NCI-H1694 treated with DMSO at 0.1 percent for 48 hours (cell line): ENCODE measurements around the gene SYT15.
"Not testable (repeated sequence)": the region's sequence is repeated elsewhere in the genome, so short reads cannot be mapped to it uniquely, and the experiment has no call there.

Source experiments
- DNase-seq: peaks from one replicate; lab custom pipeline; 2025; lab: John Stamatoyannopoulos, UW

Gene SYT15

GRCh38 chr10:46589589-46589988 is 10.7 kb downstream of the SYT15 start:
- not testable (repeated sequence) for DNase-seq

DNA sequence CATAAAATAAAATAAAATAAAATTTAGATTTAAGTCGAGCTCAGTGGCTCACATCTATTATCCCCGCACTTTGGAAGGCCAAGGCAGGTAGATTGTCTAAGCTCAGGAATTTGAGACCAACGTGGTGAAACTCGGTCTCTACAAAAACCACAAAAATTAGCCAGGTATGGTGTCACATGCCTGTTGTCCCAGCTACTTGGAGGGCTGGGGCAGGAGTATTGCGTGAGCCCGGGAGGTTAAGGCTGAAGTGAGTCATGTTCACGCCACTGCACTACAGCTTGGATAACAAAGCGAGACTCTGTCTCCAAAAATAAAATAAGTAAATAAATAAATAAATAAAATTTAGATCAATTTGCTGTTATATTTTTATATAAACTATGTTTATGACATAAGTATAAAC is 12.1 kb downstream of the SYT15 start:
- DNase-seq = not testable (repeated sequence)

DNA sequence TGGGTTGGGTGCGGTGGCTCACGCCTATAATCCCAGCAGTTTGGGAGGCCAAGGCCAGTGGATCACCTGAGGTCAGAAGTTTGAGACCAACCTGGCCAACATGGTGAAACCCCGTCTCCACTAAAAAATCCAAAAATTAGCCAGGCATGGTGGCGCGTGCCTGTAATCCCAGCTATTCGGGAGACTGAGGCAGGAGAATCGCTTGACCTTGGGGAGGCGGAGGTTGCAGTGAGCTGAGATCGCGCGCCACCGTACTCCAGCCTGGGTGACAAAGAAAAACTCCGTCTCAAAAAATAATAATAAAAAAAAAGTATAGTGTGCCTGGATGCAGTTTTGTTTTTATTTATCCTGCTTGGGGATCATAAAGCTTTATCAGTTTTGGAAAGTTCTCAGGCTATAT is 14.4 kb downstream of the SYT15 start:
- not testable (repeated sequence) for DNase-seq

DNA sequence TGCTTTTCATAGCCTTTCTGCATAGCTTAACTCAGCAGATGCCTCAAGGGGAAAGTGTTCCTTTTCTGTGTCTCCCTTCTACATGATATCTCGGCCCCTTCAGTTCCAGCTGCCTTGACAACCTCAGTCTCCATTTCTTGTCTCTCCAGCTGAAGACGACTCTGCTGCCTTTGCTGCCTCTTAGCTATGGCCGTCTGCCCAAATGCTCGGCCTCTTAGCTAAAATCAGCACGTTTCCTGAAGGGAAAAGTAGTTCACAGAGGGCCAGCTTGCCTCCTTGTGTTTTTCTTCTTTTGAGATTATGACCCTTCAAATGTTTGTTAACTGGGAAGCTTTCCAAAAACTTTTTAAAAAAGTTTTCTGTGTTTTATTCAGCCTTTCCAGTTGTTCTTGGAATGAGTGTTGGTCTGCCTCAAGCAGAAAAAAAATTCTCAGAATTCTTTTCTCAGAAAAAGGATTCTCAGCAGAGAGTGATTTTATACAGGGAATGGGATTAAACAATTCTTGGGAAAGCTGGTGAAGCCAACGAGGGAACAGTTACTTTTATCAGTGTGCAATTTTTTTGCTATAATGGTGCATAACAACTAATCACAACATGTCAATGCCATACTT is 15.6 kb downstream of the SYT15 start:
- DNase-seq = not testable (repeated sequence)

GRCh38 chr10:46596570-46596969 is 17.6 kb downstream of the SYT15 start:
- not testable (repeated sequence) for DNase-seq

DNA sequence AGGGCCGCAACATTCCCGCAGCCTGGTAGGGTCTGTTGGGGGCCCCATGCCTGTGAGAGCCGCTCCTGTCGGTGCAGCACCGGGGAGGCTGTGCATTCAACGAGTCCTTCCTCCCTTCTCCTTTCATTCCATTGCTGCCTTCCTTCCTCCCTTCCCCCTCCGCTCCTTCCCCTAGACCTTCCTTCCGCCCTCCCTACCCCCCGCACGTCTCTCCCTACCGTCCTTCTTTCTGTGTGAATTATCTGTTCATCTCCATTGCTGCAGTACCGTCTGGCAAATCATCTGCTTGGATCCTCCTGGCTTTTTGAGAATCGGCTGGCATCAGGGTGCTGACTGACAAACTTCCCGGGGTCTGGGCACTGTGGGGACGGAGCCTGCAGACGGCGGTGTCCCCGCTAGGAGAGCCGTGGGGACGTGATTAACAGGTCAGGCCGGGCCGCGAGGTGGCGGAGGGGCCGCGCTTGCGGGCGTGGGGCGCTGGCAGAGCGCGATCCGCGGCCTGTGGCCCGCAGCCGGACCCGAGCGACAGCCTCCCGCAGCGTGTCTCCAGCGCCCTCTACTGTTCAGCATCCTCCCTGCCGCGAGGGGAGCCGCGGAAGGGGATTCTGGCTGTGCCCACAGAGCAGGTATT is 18.8 kb downstream of the SYT15 start:
- DNase-seq = not testable (repeated sequence)

GRCh38 chr10:46600516-46600915 is 21.6 kb downstream of the SYT15 start:
- DNase-seq = not testable (repeated sequence)

DNA sequence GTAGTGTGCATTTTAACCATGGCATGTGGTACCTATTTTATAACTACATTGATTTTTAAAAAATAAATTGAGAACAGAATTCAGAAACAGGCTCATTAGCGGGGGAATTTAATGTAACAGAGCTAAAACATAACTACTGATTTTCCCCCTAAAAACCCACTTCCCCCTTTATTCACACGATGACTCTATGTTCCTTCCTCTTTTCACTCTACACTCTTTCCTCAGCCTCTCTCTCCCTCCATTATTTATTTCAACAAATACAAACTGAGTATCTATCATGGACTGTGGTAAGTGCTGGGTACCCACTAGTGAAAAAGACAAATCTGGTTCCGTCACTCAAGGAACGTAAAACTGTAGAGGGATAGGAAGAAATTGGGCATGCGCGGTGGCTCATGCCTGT is 36.6 kb downstream of the SYT15 start:
- not testable (repeated sequence) for DNase-seq

- not testable (repeated sequence) for DNase-seq
Observed at GRCh38 chr10:46616227-46616626, 37.3 kb downstream of the SYT15 start.

GRCh38 chr10:46617134-46617533 is 38.2 kb downstream of the SYT15 start:
- DNase-seq = not testable (repeated sequence)

DNA sequence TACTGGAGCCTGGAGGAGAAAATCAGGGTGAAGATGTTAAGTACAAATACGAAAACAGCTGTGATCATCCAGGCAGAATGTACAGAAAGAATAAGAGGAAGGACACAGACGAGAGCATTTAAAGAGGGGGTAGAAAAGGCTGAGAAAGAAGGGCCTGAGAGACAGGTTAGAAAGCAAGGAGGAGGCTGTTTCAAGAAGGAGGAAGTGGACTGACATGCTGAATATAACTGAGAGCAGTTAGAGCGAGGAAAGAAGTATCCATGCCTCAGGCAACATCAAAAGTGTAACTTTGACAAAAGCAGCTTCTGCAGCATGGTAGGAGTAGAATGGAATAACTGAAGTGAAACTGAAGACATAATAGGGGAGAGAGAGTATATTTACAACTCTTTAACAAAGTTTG is 39.0 kb downstream of the SYT15 start:
- DNase-seq = not testable (repeated sequence)

GRCh38 chr10:46623899-46624654 is 45.1 kb downstream of the SYT15 start:
- not testable (repeated sequence) for DNase-seq

DNA sequence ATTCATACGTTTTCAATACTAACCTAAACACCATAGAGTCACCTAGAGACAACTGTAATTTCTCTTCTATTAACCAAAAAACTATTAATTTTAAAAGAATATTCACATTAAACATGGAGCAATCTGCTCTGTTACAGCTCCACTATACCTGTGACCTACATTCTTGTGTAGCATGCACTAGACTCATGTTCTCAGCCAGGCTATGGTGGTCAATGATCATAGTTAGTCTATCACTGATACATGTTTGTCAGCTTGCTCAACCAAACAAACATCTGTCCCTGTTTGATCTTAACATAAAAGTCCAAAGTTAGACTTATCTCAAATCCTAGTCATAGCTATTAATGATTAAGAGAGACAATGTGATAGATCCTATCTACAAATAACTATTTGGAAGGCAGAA is 50.9 kb downstream of the SYT15 start:
- DNase-seq = not testable (repeated sequence)

DNA sequence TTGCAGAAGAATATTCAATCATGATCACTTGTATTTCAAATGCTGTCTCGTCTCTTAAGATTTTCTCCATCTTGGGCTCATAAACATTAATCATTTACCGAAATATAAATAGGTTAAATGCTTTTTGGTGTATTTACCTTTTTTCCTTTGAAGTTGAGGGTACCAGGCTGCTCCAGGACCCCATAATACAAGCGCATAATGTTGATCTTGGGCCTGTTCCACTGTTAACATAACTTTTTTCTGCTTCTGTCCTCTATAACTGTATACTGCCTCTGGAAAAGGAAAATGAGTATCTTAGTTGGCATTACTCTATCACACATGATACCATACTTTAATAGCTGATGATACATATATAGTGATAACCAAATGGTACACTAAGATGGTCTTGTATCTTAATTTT is 51.9 kb downstream of the SYT15 start:
- not testable (repeated sequence) for DNase-seq

- not testable (repeated sequence) for DNase-seq
Observed at GRCh38 chr10:46631683-46632082, 52.8 kb downstream of the SYT15 start.

DNA sequence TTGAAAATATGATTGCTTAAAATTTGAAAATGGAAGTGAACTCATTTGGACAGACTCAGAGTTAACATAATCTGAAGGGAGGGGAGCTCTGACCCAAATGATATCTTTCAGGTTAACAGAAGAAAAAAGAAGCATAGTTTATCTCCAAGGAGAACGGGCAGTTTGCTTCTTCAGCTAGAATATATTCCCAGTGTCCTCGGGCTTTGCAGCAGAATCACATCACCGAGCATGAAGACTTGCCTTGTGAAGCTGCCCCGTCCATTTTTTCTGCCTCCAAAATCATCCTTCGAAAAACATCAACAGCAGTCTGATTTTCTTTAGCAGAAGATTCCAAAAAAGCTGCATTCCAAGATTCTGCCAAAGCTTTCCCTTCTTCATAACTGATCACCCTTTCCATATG is 55.8 kb downstream of the SYT15 start:
- not testable (repeated sequence) for DNase-seq

- not testable (repeated sequence) for DNase-seq
Observed at GRCh38 chr10:46635364-46635959, 56.5 kb downstream of the SYT15 start.

- not testable (repeated sequence) for DNase-seq
Observed at GRCh38 chr10:46640005-46640404, 61.1 kb downstream of the SYT15 start.
